WTC11 (cell line): ENCODE measurements around the gene RIC8A. TPM values are rescaled to one million over a fixed set of nuclear protein-coding genes. Genes with fewer than 3 reads are reported as not detected.
"Not testable (repeated sequence)": the region's sequence is repeated elsewhere in the genome, so short reads cannot be mapped to it uniquely, and the experiment has no call there.

Experiments used
- ATAC-seq: fragments of 200-7000 bp; cut with Tn5 transposase; 2 replicates; pipeline ENCODE4 v1.10.0; 2021; ENCODE audit warnings: mild to moderate bottlenecking, moderate library complexity
- CTCF ChIA-PET: fragments of 300-600 bp; sonication (Branson Sonifier 250); formaldehyde crosslinking; loops from one replicate; lab custom pipeline; 2021; ENCODE audit warnings: antibody characterized with exemption; lab: Charles Lee
- POLR2A ChIA-PET: fragments of 350-600 bp; sonication (Branson Sonifier 250); formaldehyde crosslinking; loops from one replicate; lab custom pipeline; 2021; ENCODE audit warnings: antibody characterized with exemption; lab: Charles Lee
- DNase-seq: peaks from one replicate; pipeline ENCODE4 v3.0.0; 2021; ENCODE audit warnings: low spot score
- H3K27ac Mint-ChIP-seq: 2 replicates; pipeline ENCODE4 v1.8.0; 2021; ENCODE audit warnings: mixed read lengths
- H3K27me3 Mint-ChIP-seq: 2 replicates; pipeline ENCODE4 v1.8.0; 2021; ENCODE audit warnings: low read depth, mild to moderate bottlenecking, moderate library complexity, mixed read lengths
- H3K36me3 Mint-ChIP-seq: 2 replicates; pipeline ENCODE4 v1.8.0; 2021; ENCODE audit warnings: mixed read lengths
- H3K4me1 Mint-ChIP-seq: 2 replicates; pipeline ENCODE4 v1.8.0; 2022; ENCODE audit warnings: mixed read lengths
- H3K4me3 Mint-ChIP-seq: 2 replicates; pipeline ENCODE4 v1.8.0; 2021; ENCODE audit warnings: mild to moderate bottlenecking, moderate library complexity, mixed read lengths
- H3K9me3 Mint-ChIP-seq: 2 replicates; pipeline ENCODE4 v1.8.0; 2021; ENCODE audit warnings: mixed read lengths
- CTCF ChIP-seq: fragments of 200-600 bp; IDR thresholded peaks from 2 replicates; pipeline ENCODE4 v1.8.0; 2022; ENCODE audit warnings: antibody characterized with exemption
- ETV6 ChIP-seq: sonication (generic); formaldehyde crosslinking; IDR thresholded peaks from 2 replicates; pipeline ENCODE4 v1.8.1; 2022; ENCODE audit warnings: mild to moderate bottlenecking, missing genetic modification reagents
- FOXK1 ChIP-seq: sonication (generic); formaldehyde crosslinking; IDR thresholded peaks from 2 replicates; pipeline ENCODE4 v1.8.0; 2022; ENCODE audit warnings: mild to moderate bottlenecking, moderate library complexity, missing genetic modification reagents
- FOXP1 ChIP-seq: sonication (generic); formaldehyde crosslinking; IDR thresholded peaks from 2 replicates; pipeline ENCODE4 v1.8.0; 2022; ENCODE audit warnings: missing genetic modification reagents, mild to moderate bottlenecking, moderate library complexity, borderline replicate concordance
- HMGA2 ChIP-seq: fragments of 250-450 bp; sonication (Bioruptor Pico); IDR thresholded peaks from 2 replicates; pipeline ENCODE4 v1.4.0; 2021; ENCODE audit warnings: mild to moderate bottlenecking, moderate library complexity
- HMGXB4 ChIP-seq: sonication (generic); formaldehyde crosslinking; IDR thresholded peaks from 2 replicates; pipeline ENCODE4 v1.8.1; 2023; ENCODE audit warnings: mild to moderate bottlenecking, moderate library complexity, missing genetic modification reagents
- KAT7 ChIP-seq: sonication (generic); formaldehyde crosslinking; IDR thresholded peaks from 2 replicates; pipeline ENCODE4 v1.8.1; 2023; ENCODE audit warnings: missing genetic modification reagents, mild to moderate bottlenecking, borderline replicate concordance
- MXD4 ChIP-seq: fragments of 250-450 bp; sonication (Bioruptor Pico); IDR thresholded peaks from 2 replicates; pipeline ENCODE4 v1.8.0; 2021; ENCODE audit warnings: mild to moderate bottlenecking, moderate library complexity, borderline replicate concordance
- NFE2L1 ChIP-seq: sonication (generic); formaldehyde crosslinking; IDR thresholded peaks from 2 replicates; pipeline ENCODE4 v1.8.1; 2023; ENCODE audit warnings: missing genetic modification reagents
- NR1H2 ChIP-seq: sonication (generic); formaldehyde crosslinking; IDR thresholded peaks from 2 replicates; pipeline ENCODE4 v1.9.0; 2021; ENCODE audit warnings: mild to moderate bottlenecking, moderate library complexity, missing genetic modification reagents
- OVOL2 ChIP-seq: fragments of 250-450 bp; sonication (Bioruptor Pico); IDR thresholded peaks from 2 replicates; pipeline ENCODE4 v1.9.0; 2021; ENCODE audit warnings: mild to moderate bottlenecking, borderline replicate concordance
- TCF7 ChIP-seq: sonication (generic); formaldehyde crosslinking; IDR thresholded peaks from 2 replicates; pipeline ENCODE4 v1.8.0; 2022; ENCODE audit warnings: mild to moderate bottlenecking, low read depth, missing genetic modification reagents, moderate library complexity
- TP53 ChIP-seq: sonication (generic); formaldehyde crosslinking; IDR thresholded peaks from 2 replicates; pipeline ENCODE4 v1.8.1; 2023; ENCODE audit warnings: mild to moderate bottlenecking, missing genetic modification reagents
- ZBTB21 ChIP-seq: sonication (generic); formaldehyde crosslinking; IDR thresholded peaks from 2 replicates; pipeline ENCODE4 v1.8.1; 2023; ENCODE audit warnings: mild to moderate bottlenecking, missing genetic modification reagents, borderline replicate concordance
- ZNF121 ChIP-seq: sonication (generic); formaldehyde crosslinking; IDR thresholded peaks from 2 replicates; pipeline ENCODE4 v1.8.0; 2023; ENCODE audit warnings: missing genetic modification reagents
- ZNF281 ChIP-seq: sonication (generic); formaldehyde crosslinking; IDR thresholded peaks from 2 replicates; pipeline ENCODE4 v1.8.0; 2023; ENCODE audit warnings: mild to moderate bottlenecking, missing genetic modification reagents
- total RNA-seq: library from RNA; stranded (reverse); gene quantifications from 3 replicates; pipeline ENCODE4 v1.2.3, GENCODE V29; 2021
- TF ChIP-seq, protein P1 (sequence below): sonication (generic); formaldehyde crosslinking; IDR thresholded peaks from 2 replicates; pipeline ENCODE4 v1.8.0; 2022; ENCODE audit warnings: mild to moderate bottlenecking, missing genetic modification reagents

Gene RIC8A
- total RNA-seq, 1 experiment from 2014 or later: 68.3 TPM

DNA sequence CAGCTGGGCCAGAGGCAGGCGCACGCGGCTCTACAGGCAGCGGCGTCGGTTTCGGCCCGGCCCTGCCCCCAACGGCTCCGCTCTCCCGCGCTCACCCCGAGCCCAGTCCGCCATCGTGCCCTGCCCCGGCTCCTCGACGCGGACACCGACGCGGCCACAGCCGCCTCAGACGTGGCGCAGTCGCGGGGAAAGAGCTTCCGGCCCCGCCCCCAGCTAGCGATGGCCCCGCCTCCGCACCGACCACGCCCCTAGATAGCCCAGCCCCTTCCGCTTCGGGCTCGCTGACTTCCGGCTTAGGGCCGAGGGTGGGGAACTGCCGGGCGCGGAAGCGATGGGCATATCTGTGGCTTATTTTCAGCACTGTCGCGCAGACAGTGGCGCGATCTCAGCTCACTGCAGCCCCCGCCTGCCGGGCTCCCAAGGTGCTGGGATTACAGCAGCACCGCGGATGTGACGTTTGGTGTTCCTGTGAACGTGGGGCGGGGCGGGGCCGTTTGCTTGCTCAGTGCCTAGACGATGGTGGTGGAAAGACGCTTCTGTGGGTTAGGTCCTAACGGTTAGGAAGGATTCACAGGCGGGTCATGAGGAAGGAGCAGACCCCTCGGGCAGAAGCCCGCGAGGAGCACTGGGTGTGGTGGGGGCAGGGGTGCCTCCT, at the start of gene RIC8A, which contains the start of gene BET1L (continued):
- peak; percentile 54; the same call in 1 of the 2 replicates for TF ChIP-seq HMGXB4 (CRISPR knock-in tag)
- TF ChIP-seq TP53 (CRISPR knock-in tag): no peak
- TF ChIP-seq, protein P1, sequence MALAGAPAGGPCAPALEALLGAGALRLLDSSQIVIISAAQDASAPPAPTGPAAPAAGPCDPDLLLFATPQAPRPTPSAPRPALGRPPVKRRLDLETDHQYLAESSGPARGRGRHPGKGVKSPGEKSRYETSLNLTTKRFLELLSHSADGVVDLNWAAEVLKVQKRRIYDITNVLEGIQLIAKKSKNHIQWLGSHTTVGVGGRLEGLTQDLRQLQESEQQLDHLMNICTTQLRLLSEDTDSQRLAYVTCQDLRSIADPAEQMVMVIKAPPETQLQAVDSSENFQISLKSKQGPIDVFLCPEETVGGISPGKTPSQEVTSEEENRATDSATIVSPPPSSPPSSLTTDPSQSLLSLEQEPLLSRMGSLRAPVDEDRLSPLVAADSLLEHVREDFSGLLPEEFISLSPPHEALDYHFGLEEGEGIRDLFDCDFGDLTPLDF: no peak
- TF ChIP-seq NR1H2 (CRISPR knock-in tag): no peak
- no peak; the same call in 1 of the 2 replicates for TF ChIP-seq KAT7 (CRISPR knock-in tag)
- TF ChIP-seq NFE2L1 (CRISPR knock-in tag): no peak; the same call in 1 of the 2 replicates
- TF ChIP-seq OVOL2: no peak
- TF ChIP-seq HMGA2 (CRISPR knock-in tag): no peak
- peak; percentile 87 for TF ChIP-seq ETV6
- TF ChIP-seq FOXP1: peak; percentile 45; the same call in 1 of the 2 replicates
- TF ChIP-seq MXD4 (CRISPR knock-in tag): no peak
- TF ChIP-seq TCF7 (CRISPR knock-in tag): no peak
- TF ChIP-seq ZNF121: no peak
- TF ChIP-seq ZNF281 (CRISPR knock-in tag): no peak
- TF ChIP-seq FOXK1 (CRISPR knock-in tag): no peak
- no peak for TF ChIP-seq CTCF
- TF ChIP-seq ZBTB21 (CRISPR knock-in tag): no peak
- TF ChIP-seq, all 79 proteins: peak for 15

GRCh38 chr11:180242-180641, 27.3 kb upstream of the RIC8A start:
- DNase-seq, ATAC-seq: not testable (repeated sequence)

DNA sequence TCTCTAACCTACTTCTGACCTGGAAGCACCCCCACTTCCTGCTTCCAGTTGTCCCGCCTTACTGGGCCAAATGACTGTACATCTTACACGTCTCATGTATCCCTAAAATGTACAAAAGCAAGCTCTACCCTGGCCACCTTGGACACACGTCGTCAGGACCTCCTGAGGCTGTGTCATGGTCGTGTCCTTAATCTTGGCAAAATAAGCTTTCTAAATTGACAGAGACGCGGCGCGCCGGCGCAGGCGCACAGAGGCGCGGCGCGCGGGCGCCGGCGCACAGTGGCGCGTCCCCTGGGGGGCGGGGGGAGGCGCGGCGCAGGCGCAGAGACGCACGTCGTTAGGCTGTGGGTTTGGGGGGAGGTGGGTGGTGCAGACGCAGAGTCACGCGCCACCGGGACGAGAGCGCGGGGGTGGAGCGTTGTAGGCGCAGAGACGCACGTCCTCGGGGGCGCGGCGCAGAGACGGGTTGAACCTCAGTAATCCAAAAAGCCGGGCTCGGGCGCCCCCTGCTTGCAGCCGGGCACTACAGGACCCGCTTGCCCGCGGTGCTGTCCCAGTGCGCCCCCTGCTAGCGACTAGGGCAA, 18.2 kb upstream of the RIC8A start:
- CTCF ChIA-PET, H3K9me3 Mint-ChIP-seq, H3K4me1 Mint-ChIP-seq, POLR2A ChIA-PET, H3K27me3 Mint-ChIP-seq, H3K27ac Mint-ChIP-seq, ATAC-seq, H3K36me3 Mint-ChIP-seq, H3K4me3 Mint-ChIP-seq: not testable (repeated sequence)
- DNase-seq: peak; percentile 8

More at GRCh38 chr11:180242-180641, 27.3 kb upstream of the RIC8A start:
- H3K36me3 Mint-ChIP-seq, H3K9me3 Mint-ChIP-seq, H3K4me1 Mint-ChIP-seq, H3K27ac Mint-ChIP-seq, POLR2A ChIA-PET, CTCF ChIA-PET, H3K4me3 Mint-ChIP-seq, H3K27me3 Mint-ChIP-seq: not testable (repeated sequence)
